Left lung (tissue), 10 donors: ENCODE data around the gene CDH13. TPM values are rescaled to one million over a fixed set of nuclear protein-coding genes. Genes with fewer than 3 reads are reported as not detected.

Experiments used
- ATAC-seq: fragments of 200-7000 bp; cut with Tn5 transposase; one replicate; pipeline ENCODE4 v1.9.1; 2020; ENCODE audit warnings: moderate library complexity
- DNase-seq, 4 donors: peaks; one replicate each; pipeline ENCODE4 v3.0.0-alpha.2; 2013 to 2020
- H3K27ac ChIP-seq, 2 donors: fragments of 200-600 bp; sonication (generic) in 1 of 2; one replicate each; pipeline versions ENCODE4 v1.5.0 to v1.8.0; 2020 to 2021
- H3K27me3 ChIP-seq, 2 donors: fragments of 200-600 bp; sonication (generic) in 1 of 2; one replicate each; pipeline versions ENCODE4 v1.5.0 to v1.8.0; 2020 to 2021
- H3K36me3 ChIP-seq, 2 donors: fragments of 200-600 bp; sonication (generic) in 1 of 2; one replicate each; pipeline versions ENCODE4 v1.5.0 to v1.8.0; 2020 to 2021
- H3K4me1 ChIP-seq, 2 donors: fragments of 200-600 bp; one replicate each; pipeline ENCODE4 v1.8.0; 2021
- H3K4me3 ChIP-seq, 2 donors: fragments of 200-600 bp; sonication (generic) in 1 of 2; one replicate each; pipeline versions ENCODE4 v1.5.0 to v1.8.0; 2020 to 2021; ENCODE audit warnings: mild to moderate bottlenecking in 1 of 2
- H3K9me3 ChIP-seq, 2 donors: fragments of 200-600 bp; sonication (generic) in 1 of 2; one replicate each; pipeline versions ENCODE4 v1.5.0 to v1.8.0; 2020 to 2021
- intact Hi-C, 2 donors: fragments of 100-400 bp; cut with DNase I; formaldehyde crosslinking; loops; one replicate each; pipeline versions ENCODE4 v1.11.2 to v1.14.2; 2022
- polyA plus RNA-seq, 6 donors: library from polyadenylated mRNA; unstranded; fragments of 120-200 nt; gene quantifications; one replicate each; pipeline ENCODE4 v1.2.1, GENCODE V29; 2013; ENCODE audit not compliant: insufficient read length in 6 of 6
- total RNA-seq, 2 donors: library from RNA; stranded (reverse); fragmentation: NEBNext Ultra II Directional; extraction: Animal tissue kit (Norgen Biotek cat#: 25700); gene quantifications; one replicate each; pipeline ENCODE4 v1.2.1, GENCODE V29; 2021
- TF ChIP-seq, protein P1 (sequence below), 2 donors: fragments of 200-600 bp; sonication (generic) in 1 of 2; IDR thresholded peaks; one replicate each; pipeline versions ENCODE4 v1.5.0 to v1.8.0; 2021; ENCODE audit warnings: antibody characterized with exemption in 2 of 2
- donor health status: DM: no; HTN: yes; CAD: no.
- donor health status: DM: no; HTN: no; CAD: no.

Gene CDH13
- total and polyA plus RNA-seq, 8 donors = 2.7 to 20.3 (median 3.2) TPM

DNA sequence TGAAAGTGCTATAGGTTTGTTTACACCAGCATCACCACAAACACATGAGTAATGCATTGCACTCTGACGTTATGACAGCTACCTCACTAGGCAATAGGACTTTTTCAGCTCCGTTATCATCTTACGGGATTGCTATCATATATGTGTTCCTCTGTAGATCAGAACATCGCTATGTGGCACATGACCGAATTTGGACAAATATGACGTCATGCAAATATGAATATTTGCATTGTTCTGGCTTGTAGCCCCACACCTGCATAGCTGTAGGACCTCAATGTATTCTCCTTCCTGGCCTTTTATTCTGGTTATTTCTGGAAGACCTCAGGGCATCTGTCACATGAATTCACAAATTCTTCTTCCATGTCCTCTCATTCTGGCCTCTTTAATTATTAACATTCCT, 393.2 kb downstream of the CDH13 start:
- DNase-seq (no peak), ATAC-seq (no peak)
- Histone ChIP-seq H3K9me3 (no peaks in the 10 kb centered on the region), H3K27ac (no peak overlapping the region), H3K36me3 (no peaks in the 10 kb centered on the region), H3K4me3 (no peak overlapping the region), H3K27me3 (no peaks in the 10 kb centered on the region), H3K4me1 (no peaks in the 10 kb centered on the region)
- intact Hi-C loops = no loop called here
- TF ChIP-seq, protein P1, sequence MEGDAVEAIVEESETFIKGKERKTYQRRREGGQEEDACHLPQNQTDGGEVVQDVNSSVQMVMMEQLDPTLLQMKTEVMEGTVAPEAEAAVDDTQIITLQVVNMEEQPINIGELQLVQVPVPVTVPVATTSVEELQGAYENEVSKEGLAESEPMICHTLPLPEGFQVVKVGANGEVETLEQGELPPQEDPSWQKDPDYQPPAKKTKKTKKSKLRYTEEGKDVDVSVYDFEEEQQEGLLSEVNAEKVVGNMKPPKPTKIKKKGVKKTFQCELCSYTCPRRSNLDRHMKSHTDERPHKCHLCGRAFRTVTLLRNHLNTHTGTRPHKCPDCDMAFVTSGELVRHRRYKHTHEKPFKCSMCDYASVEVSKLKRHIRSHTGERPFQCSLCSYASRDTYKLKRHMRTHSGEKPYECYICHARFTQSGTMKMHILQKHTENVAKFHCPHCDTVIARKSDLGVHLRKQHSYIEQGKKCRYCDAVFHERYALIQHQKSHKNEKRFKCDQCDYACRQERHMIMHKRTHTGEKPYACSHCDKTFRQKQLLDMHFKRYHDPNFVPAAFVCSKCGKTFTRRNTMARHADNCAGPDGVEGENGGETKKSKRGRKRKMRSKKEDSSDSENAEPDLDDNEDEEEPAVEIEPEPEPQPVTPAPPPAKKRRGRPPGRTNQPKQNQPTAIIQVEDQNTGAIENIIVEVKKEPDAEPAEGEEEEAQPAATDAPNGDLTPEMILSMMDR (IDR thresholded peaks at IDR 0.05) = no peak

DNA sequence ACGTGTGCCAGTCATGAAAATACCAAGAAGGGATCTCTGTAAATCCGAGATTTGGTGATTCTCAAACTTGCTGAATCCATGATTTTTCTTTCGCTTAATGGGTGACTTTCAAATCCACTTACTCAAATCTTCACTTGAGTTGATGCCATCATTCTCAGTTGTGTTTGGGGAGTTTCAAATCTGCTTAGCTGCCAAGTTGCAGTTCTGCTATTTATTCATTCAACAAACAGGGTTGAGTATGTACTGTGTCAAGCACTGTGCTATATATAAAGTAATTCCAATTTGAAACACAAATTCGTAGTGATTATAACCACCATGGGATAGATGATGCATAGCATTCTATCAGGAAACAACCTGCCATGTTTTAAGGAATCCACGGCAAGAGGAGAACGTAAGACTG, 394.3 kb downstream of the CDH13 start:
- Histone ChIP-seq H3K27ac (no peak overlapping the region), H3K4me3 (no peak overlapping the region), H3K9me3 (no peaks in the 10 kb centered on the region), H3K4me1 (no peaks in the 10 kb centered on the region), H3K36me3 (no peaks in the 10 kb centered on the region), H3K27me3 (no peaks in the 10 kb centered on the region)
- TF ChIP-seq, protein P1 (IDR thresholded peaks at IDR 0.05) = no peak
- no peak for ATAC-seq
- intact Hi-C loops = no loop called here
- no peak for DNase-seq

DNA sequence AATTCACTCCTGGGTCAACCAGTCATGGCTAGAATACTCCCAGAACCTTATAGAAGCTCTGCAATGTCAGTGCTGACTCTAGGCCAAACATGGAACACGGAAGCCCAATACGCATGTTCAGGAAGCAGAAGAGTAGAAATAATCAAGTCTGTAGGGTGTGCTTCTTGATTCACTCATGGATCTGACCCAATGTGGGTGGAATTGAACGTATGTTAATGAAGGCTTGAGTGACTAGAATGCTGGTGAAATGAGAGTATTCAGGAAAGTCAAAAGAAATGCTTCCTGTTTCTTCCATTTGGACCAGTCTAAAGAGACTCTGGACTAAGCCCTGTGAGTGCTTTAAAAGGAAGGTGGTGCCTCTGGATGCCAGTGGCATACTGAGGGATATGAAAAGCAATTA, 395.0 kb downstream of the CDH13 start:
- intact Hi-C loops = no loop called here
- H3K9me3 ChIP-seq = no peaks in the 10 kb centered on the region
- no peak overlapping the region for H3K27ac ChIP-seq
- H3K36me3 ChIP-seq = no peaks in the 10 kb centered on the region
- no peak overlapping the region for H3K4me3 ChIP-seq
- ATAC-seq (no peak), DNase-seq (no peak)
- H3K4me1 ChIP-seq = no peaks in the 10 kb centered on the region
- H3K27me3 ChIP-seq = no peaks in the 10 kb centered on the region
- TF ChIP-seq, protein P1 (IDR thresholded peaks at IDR 0.05) = no peak

- Histone ChIP-seq H3K27me3 (no peaks in the 10 kb centered on the region), H3K36me3 (no peaks in the 10 kb centered on the region), H3K4me3 (no peak overlapping the region), H3K4me1 (no peaks in the 10 kb centered on the region), H3K27ac (no peak overlapping the region), H3K9me3 (no peaks in the 10 kb centered on the region)
- no peak for ATAC-seq
- TF ChIP-seq, protein P1 (IDR thresholded peaks at IDR 0.05) = no peak
- intact Hi-C loops = no loop called here
- no peak for DNase-seq
These were observed 396.2 kb downstream of the CDH13 start for GRCh38 chr16:83023011-83023410.

DNA sequence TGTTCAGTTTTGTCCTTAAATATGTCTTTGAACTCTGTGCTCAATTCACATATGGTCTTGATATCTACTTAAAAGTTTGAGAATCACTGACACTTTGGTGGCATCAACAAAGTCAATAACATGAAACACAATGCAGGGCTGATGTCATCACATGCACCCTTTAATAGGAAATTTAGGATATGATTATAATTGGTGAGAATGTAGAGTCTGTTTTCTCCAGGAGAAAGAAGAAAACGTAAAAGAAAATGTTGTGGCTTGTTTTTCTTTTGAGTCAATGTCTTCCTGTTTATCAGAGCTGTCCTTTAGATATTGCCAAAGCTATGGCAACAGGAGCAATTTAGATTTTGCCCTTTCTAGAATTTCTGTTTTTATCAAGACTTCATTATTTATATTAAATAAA, 396.9 kb downstream of the CDH13 start:
- intact Hi-C loops = no loop called here
- ATAC-seq = no peak
- no peak overlapping the region for H3K27ac ChIP-seq
- H3K36me3 ChIP-seq = no peaks in the 10 kb centered on the region
- no peaks in the 10 kb centered on the region for H3K4me1 ChIP-seq
- H3K9me3 ChIP-seq = no peaks in the 10 kb centered on the region
- no peak overlapping the region for H3K4me3 ChIP-seq
- no peaks in the 10 kb centered on the region for H3K27me3 ChIP-seq
- DNase-seq = no peak
- TF ChIP-seq, protein P1 (IDR thresholded peaks at IDR 0.05) = no peak
